Measurements from ENCODE around the gene NYNRIN.

DNA sequence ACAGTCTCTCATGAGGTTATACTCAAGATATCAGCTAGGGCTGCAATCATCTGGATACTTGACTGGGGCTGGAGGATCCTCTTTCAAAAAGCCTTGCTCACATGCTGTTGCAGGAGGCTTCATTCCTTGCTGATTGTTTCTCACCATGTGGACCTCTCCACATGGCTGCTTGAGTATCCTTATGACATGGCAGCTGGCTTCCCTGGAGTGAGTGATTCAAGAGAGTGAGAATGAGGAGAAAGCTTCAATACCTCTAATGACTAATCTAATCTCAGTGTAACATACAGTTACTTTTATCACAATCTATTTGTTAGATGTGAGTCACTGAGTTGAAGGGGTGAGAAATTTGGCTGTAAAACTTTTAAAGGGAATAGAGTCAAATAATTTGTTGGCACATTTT is 58.2 kb downstream of the NYNRIN start:
- TF ChIP-seq, protein P1, sequence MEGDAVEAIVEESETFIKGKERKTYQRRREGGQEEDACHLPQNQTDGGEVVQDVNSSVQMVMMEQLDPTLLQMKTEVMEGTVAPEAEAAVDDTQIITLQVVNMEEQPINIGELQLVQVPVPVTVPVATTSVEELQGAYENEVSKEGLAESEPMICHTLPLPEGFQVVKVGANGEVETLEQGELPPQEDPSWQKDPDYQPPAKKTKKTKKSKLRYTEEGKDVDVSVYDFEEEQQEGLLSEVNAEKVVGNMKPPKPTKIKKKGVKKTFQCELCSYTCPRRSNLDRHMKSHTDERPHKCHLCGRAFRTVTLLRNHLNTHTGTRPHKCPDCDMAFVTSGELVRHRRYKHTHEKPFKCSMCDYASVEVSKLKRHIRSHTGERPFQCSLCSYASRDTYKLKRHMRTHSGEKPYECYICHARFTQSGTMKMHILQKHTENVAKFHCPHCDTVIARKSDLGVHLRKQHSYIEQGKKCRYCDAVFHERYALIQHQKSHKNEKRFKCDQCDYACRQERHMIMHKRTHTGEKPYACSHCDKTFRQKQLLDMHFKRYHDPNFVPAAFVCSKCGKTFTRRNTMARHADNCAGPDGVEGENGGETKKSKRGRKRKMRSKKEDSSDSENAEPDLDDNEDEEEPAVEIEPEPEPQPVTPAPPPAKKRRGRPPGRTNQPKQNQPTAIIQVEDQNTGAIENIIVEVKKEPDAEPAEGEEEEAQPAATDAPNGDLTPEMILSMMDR (IDR thresholded peaks at IDR 0.05): no peak
- TF ChIP-seq ZFX (IDR thresholded peaks at IDR 0.05; ENCODE audit: borderline replicate concordance): no peak
